ENCODE measurements around the gene AGL. TPM values are rescaled to one million over a fixed set of nuclear protein-coding genes. Genes with fewer than 3 reads are reported as not detected.

The AGL gene
- total and polyA plus RNA-seq, 2 of the 8 experiments (the other 6 are each of a cell fraction or from before 2014, with no cell fraction given) = 2.7 to 19.2 TPM

DNA sequence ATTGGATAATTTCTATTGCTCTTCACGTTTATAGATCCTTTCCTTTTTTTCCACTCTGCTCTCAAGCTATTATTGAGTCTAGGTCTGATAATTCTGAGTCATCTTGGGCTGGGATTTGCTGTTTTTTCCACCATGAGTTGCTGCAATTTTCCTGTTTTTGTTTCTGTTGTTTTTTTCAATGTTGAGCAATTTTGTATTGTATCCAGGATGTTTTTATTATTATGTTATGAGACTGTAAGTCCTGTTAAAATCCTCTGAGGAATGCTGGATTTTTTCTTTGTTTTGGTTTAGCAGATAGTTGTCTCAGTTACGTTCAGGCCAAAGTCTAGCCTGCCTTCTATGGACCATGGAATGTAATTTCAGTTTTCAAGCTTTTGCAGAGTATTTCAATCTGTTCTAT is 106.6 kb downstream of the AGL start:
- Histone ChIP-seq H2BK12ac (ENCODE audit: low read depth, low read length) (no peak overlapping the region), H2BK5ac (ENCODE audit: low read depth, low read length) (no peak overlapping the region), H3K4me2 (ENCODE audit: insufficient read depth in 1 of 2, low read depth in 2 of 2, low read length in 2 of 2) (no peak overlapping the region), H3K79me1 (ENCODE audit: low read depth, low read length) (no peaks in the 10 kb centered on the region), H4K5ac (ENCODE audit: insufficient read length, low read depth, low read length) (no peak overlapping the region), H2AK5ac (ENCODE audit: low read depth, low read length) (no peak overlapping the region), H3K23ac (ENCODE audit: insufficient read length) (no peak overlapping the region), H3K27me3 (replicated peaks in 1 of 4; ENCODE audit: control insufficient read depth in 3 of 4, extremely low read depth in 1 of 4, insufficient read depth in 3 of 4, low read length in 3 of 4) (no peaks in the 10 kb centered on the region), H2BK15ac (ENCODE audit: low read length) (no peak overlapping the region), H4K91ac (replicated peaks; ENCODE audit: insufficient read length, low read length) (no peak overlapping the region), H3K56ac (replicated peaks; ENCODE audit: insufficient read length, low read depth, low read length) (no peak overlapping the region), H3K4ac (replicated peaks; ENCODE audit: insufficient read length, low read depth, low read length) (no peak overlapping the region), H2BK20ac (ENCODE audit: low read length) (no peak overlapping the region), H3K79me2 (ENCODE audit: control insufficient read depth in 1 of 2, insufficient read depth in 2 of 2, low read length in 2 of 2) (no peaks in the 10 kb centered on the region), H3K23me2 (ENCODE audit: low read depth, low read length) (no peaks in the 10 kb centered on the region), H3K4me1 (replicated peaks in 1 of 4; ENCODE audit: control insufficient read depth in 3 of 4, insufficient read depth in 4 of 4, low read length in 3 of 4) (peaks cover 0 to 4% (median 2%) of the 10 kb centered on the region in 4 experiments; a peak in 3 of 7 replicates), H3K9me3 (ENCODE audit: insufficient read depth in 2 of 2, low read depth in 1 of 2, low read length in 1 of 2) (no peaks in the 10 kb centered on the region), H3K18ac (ENCODE audit: extremely low read depth, low read length) (no peak overlapping the region), H2BK120ac (replicated peaks; ENCODE audit: low read depth, low read length) (peak overlapping the region; percentile 63), H2AFZ (ENCODE audit: low read length) (no peak overlapping the region), H4K8ac (ENCODE audit: extremely low read depth, insufficient read depth, low read length) (no peak overlapping the region), H3K27ac (ENCODE audit: low read depth, low read length) (no peak overlapping the region), H4K20me1 (replicated peaks in 1 of 2; ENCODE audit: control insufficient read depth in 1 of 2, insufficient read depth in 2 of 2, low read length in 2 of 2) (no peaks in the 10 kb centered on the region), H3K9ac (replicated peaks in 1 of 4; ENCODE audit: extremely low read depth in 1 of 4, low read depth in 3 of 4, low read length in 3 of 4) (no peak overlapping the region), H3K14ac (ENCODE audit: insufficient read length) (no peak overlapping the region), H3K4me3 (ENCODE audit: extremely low read depth in 1 of 4, insufficient read depth in 2 of 4, low read depth in 3 of 4, low read length in 4 of 4) (no peak overlapping the region), H3K36me3 (ENCODE audit: control insufficient read depth in 2 of 4, insufficient read depth in 4 of 4, low read length in 3 of 4) (no peaks in the 10 kb centered on the region; a peak in 2 of 8 replicates)
- DNase-seq (ENCODE audit: low read depth in 1 of 2, low spot score in 2 of 2) = no peak
- no peak for FAIRE-seq
- CTCF ChIA-PET (ENCODE audit: partially characterized antibody) = no interaction called here
- no peak for TF ChIP-seq SUZ12 (IDR thresholded peaks at IDR 0.05; ENCODE audit: low read length)
- TF ChIP-seq BACH1 (IDR thresholded peaks at IDR 0.05; ENCODE audit: low read length) = no peak
- TF ChIP-seq CREB1 (IDR thresholded peaks at IDR 0.05) = no peak
- POLR2A ChIA-PET (ENCODE audit: partially characterized antibody) = interaction anchor here (3.0 kb wide), 1 partner anchor 13 kb away, joined by 17 read pairs; the partner anchor contains the start of gene SLC35A3
- 84% methylated on average over 2 of the region's 2 CpGs; no CpG with 5 or more reads in 1 of the 2 experiments for WGBS, 2 experiments (ENCODE audit: extremely low coverage in 1 of 2, insufficient coverage in 1 of 2, insufficient read length in 1 of 2, insufficient replicate concordance in 2 of 2, low coverage in 1 of 2, low lambda C conversion rate in 2 of 2, missing lambda C conversion rate in 1 of 2)
